Measurements from ENCODE around the gene HLA-DMA. TPM values are rescaled to one million over a fixed set of nuclear protein-coding genes. Genes with fewer than 3 reads are reported as not detected.
"Not testable (repeated sequence)": the region's sequence is repeated elsewhere in the genome, so short reads cannot be mapped to it uniquely, and the experiment has no call there.

HLA-DMA gene
- total RNA-seq, 2 donors from 2014 or later = 16.1 to 35.0 TPM

DNA sequence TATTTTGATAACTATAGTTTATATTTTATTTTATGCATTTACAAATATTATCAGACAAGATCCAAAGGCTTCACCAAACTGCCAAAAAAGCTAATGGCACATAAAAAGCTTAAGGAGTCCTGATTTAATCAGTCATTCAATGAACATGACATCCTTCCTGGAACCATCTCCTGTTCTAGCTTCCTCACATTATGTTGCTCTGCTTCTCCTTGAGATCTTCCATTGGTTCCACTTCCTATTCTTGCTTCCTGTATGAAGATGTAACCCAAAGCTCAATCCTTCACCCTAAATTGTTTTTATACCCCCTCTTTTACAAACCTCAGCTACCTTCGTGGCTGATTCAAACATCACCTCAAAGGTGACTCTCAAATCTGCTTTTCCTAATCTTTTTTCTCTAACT lies 11.0 kb upstream of the HLA-DMA start:
- DNase-seq (ENCODE audit: low spot score) = no peak
- intact Hi-C loops (cut with DNase I) = no loop called here

DNA sequence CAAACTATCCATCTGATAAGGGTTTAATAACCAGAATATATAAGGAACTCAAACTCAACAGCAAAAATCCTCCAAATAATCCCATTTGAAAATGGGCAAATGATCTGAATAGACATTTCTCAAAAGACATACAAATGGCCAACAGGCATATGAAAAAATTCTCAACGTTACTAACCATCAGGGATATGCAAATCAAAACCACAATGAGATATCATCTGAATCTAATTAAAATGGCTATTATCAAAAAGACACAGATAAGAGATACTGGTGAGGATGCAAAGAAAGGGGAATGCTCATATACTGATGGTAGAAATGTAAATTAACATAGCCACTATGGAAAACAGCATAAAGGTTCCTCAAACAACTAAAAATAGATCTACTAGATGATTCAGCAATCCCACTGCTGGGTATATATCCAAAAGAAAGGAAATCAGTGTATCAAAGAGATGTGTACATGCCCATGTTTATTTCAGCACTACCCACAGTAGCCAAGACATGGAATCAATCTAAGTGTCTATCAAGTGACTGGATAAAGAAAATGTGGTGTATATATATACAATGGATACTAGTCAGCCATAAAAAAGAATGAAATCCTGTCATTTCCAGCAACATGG lies 9.4 kb upstream of the HLA-DMA start:
- intact Hi-C loops (cut with DNase I) = no loop called here
- DNase-seq (ENCODE audit: low spot score) = no peak

DNA sequence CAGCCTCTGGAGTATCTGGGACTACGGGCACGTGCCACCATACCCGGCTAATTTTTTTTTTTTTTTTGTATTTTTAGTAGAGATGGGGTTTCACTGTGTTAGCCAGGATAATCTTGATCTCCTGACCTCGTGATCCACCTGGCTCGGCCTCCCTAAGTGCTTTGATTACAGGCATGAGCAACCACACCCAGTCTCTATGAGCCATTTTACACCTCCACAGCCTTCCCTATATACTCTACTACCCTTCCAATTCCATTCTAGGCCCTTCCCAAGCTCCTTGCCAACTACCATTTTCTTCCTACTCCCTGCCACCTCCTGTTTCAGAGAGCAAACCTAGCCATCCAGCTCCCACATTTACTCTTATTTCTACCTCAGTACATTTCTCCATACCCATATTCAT lies 7.7 kb upstream of the HLA-DMA start:
- no peak for DNase-seq (ENCODE audit: low spot score)
- intact Hi-C loops (cut with DNase I) = loop anchor here in 1 of 2 donors (2.0 kb wide), 1 partner anchor 64 kb away; no protein-coding TSS in a partner anchor

DNA sequence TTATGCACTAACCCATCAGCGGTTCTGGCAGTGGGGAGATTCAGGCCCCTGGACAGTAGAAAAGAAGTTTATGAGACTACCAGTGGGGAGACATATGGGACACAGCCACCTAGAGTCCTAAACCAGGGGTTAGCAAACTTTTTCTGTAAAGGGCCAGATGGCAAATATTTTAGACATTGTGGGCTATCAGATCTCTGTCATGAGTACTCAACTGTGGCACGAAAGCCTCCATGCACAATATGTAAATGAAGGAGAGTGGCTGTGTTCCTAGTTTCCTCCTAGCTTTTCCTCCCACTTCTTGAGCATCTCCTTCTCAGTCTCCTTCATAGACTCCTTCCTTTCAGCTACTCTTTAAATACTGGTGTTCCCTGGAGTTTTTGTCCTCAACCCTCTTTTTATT lies 3.3 kb upstream of the HLA-DMA start:
- no peak for DNase-seq (ENCODE audit: low spot score)

DNA sequence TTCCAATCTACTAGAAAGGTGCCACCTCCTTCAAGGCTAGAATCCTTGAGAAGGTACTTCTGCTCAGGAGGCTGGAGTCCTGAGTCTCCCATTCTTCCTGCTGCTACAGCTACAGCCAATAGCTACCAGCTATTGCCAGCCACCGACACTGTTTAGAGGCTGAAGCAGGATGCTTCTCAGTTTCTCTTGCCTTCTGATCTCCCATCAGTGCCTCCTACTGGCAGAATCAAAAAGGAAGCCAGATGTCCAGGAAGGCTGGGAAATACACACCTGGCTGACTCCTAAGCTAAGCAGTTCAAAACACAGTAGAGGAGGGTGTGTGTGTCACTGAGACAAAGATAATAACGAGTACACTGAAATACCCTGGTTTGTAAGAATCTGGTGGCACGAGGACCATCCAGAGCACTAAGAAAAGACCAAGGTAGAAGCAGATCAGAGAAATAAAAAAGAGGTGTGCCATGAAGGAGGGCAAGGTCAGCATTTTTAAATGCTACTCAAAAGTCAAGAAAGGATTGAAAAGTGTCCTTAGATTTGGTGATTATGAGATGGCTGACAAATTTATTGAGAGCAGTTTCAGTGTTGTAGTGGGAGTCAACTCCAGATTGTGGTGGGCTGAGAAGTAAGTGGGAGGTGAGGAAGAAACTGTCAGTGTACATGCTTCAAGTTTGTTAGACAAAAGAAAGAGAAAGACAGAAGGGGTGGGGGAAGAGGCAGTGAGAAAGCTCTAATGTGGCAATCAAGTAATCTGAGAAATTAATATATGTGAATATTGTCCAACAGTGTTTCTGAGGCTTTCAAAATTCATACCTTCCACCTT lies 2.3 kb upstream of the HLA-DMA start:
- no peak for DNase-seq (ENCODE audit: low spot score)
- intact Hi-C loops (cut with DNase I) = no loop called here

More for the DNA sequence above, 3.3 kb upstream of the HLA-DMA start:
- intact Hi-C loops (cut with DNase I) = no loop called here

DNA sequence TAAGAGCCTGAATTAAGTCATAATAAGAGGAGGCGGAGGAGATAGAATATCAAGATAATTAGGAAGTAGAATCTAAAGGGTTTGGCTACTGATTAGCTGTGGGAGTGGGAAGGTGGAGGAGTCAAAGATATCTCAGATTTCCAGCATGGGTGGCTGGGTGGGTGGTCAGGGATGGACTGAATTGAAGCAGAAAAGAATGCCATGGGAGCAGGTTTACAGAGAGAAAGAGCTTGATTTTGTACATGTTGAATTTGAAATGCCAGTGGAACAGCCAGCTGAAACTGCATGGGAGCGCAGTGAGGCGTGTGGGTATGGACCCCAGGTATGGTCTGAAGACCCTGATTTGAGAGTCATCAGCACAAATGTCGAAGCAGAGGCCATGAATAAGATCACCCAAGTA lies 1.4 kb upstream of the HLA-DMA start:
- intact Hi-C loops (cut with DNase I) = no loop called here
- DNase-seq (ENCODE audit: low spot score) = no peak

DNA sequence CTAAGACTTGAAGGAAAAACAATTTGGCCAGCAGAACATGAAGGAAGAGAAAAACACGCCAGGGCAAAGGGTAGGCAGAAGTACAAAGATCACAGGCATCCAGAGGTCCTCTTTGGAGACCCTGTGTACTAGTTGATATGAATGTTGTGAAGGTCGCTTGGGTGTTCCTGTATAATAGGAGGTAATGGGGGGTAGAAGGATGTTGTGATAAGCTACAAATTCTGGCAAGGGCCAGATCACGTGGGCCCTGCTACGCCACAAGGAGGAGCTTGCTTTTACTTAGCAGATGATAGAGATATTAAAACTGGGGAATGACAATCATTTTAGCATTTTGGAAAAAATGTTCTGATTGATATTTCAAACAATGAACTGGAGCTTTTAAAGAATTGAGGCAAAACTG lies 878 bp upstream of the HLA-DMA start:
- DNase-seq (ENCODE audit: low spot score) = no peak

DNA sequence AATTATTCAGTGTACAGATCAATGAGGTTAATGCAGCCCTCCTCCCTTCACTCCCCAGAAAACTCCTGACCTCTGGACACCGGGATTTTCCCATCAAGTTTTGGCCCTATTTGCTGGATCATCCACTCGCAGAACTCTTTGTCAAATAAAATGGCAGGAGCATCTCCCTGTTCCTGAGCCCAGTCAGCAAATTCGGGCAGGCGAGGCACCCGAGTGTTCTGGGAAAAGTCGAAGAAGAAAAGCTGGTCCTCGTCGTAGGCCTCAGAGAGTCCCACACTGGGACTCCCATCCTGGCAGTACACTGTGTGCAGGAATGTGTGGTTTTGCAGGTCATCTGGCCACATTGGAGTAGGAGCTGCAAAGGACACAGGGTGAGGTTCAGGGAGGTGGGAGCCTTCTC lies 2.4 kb downstream of the HLA-DMA start:
- no peak for DNase-seq (ENCODE audit: low spot score)

More for the DNA sequence above, 878 bp upstream of the HLA-DMA start:
- intact Hi-C loops (cut with DNase I) = no loop called here

DNA sequence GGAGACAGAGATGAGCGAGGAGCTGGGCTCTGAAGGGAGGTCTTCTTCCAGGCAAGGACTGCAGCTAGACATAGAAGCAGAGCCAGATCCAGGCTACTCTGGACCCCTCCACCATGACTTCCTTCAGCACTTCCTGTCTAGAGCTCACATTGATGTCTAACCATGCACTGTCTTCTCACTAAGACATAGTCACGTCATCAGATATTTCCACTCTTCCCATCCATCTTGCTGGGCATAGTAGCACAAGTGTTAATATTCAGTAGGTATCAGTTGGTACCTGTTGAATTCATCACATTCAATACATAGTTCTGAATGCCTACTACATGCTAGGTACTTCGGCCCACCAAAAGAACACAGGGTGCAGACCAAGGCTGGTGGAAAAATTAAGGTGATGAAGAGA lies 2.9 kb downstream of the HLA-DMA start:
- intact Hi-C loops (cut with DNase I) = no loop called here
- no peak for DNase-seq (ENCODE audit: low spot score)

More for the DNA sequence above, 2.4 kb downstream of the HLA-DMA start:
- intact Hi-C loops (cut with DNase I) = no loop called here

DNA sequence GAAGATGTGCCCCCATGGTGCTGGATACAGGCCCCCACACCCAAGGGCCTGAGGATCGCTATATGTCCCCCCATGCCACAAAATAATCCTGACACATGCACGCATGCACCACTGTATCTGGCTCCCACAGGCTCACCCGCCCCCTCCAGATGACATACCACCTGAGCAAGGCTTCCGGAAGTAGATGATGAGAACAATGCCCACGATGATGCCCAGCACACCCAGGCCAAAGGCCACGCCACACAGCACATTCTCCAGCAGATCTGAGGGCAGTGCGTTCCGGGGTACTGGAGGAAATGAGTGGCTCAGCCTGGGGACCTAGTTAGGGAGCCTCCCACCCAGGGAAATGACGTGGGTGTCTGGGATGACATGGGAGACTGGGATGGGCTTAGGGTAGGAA lies 3.8 kb downstream of the HLA-DMA start:
- intact Hi-C loops (cut with DNase I) = no loop called here
- DNase-seq (ENCODE audit: low spot score) = no peak

DNA sequence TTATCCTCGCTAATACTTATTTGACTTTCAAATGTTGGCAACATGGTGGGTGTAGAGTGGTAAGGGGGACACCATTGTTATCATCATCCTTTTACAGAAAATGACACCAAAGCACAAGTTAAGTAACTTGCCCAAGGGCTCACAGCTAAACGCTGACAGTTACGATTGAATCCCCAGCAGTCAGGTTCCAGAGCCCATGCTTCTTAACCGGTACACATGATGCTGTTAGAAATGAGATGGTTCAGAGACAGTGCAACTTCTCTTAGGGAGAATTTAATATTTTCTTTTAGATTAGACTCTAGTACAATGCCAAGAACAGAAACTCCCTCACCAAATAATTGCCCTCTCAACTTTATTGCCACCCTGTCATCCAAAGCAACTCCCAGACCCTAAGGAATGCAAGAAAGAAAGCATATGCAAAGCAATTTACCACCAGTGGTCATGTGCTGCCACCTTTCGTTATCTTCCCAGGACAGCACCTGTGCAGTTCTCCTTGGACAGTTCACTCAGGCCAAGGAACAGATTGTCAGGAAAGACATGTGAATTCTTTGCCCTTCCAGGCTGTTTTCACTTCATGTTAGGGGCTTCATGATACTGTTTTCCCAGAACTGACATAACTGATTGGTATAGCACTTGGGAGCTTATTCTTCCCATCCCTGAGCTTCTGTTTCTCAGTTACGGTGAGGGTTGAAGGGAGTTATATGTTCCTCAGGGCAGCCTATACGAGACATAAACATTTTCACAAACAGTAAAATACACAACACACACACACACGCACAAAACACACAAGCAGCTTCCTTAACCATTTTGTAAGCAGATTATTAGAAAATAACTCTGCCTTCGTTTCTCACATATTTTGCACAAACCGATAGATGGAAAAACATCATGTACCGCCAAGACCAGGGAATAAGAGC lies 5.1 kb downstream of the HLA-DMA start:
- DNase-seq (ENCODE audit: low spot score) = no peak
- intact Hi-C loops (cut with DNase I) = no loop called here

DNA sequence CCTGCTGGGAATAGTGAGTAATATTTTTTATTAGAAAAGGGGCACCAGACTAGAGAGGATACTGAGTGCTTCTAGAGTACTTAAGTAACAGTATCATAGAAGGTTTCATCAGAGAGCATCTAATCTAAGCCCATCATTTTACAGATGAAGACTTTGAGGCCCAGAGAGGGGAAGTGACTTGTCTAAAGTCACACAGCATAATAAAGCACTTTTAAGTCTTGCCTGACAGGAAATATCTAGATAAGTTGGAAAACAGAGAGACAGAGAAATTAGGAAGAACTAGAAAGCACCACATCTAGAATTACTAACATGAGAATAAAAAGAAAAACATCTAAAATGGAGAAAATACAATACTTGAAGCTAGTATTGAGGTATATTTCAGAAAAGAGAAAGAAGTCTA lies 6.0 kb downstream of the HLA-DMA start:
- no peak for DNase-seq (ENCODE audit: low spot score)
- intact Hi-C loops (cut with DNase I) = no loop called here

DNA sequence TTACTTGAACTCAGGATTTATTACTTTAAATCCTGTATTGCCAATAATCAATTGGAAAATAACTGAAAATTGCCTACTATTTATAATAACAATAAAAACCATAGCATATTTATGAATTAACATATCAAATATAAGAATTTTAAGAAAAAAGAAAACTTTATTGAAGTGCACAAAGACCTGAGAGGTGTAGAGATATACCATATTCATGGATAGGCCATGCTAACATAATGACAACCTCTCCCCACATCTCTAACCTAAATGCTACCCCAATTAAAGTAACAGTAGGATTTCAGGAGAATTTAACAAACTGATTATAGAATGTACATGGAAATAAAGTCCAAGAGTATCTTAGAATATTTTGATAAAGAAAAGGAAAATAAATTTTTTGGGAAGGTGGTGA lies 6.9 kb downstream of the HLA-DMA start:
- intact Hi-C loops (cut with DNase I) = no loop called here
- no peak for DNase-seq (ENCODE audit: low spot score)

DNA sequence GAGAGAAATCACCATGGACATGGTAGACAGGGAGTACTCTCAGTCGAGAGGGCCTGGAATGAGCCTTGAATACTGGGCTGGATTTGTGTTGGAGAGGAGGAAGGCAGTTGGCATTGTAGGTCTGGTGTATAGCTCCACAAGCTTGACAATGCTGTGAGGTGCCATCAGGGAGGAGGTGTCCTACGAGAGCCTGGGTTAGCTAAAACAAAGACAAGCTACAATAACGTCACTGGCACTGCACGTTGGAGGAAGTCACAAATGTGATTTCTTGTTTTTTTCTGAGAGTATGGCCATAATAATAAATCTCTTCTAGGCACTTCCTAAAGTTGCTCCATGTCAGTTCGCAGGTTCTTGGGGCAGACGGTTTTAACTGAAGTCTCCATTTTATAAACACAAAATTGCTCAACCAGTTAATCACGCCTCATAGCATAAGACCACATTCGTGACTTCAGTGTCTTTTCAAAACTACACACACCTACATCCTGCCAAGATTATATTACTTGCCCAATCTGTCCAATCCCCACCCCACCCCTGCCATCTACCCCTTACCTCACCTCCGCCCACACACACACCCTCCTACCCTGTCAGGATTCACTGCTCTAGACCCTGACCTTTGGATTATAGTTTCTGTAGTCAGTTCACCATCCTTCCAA lies 7.7 kb downstream of the HLA-DMA start:
- no peak for DNase-seq (ENCODE audit: low spot score)
- intact Hi-C loops (cut with DNase I) = no loop called here

DNA sequence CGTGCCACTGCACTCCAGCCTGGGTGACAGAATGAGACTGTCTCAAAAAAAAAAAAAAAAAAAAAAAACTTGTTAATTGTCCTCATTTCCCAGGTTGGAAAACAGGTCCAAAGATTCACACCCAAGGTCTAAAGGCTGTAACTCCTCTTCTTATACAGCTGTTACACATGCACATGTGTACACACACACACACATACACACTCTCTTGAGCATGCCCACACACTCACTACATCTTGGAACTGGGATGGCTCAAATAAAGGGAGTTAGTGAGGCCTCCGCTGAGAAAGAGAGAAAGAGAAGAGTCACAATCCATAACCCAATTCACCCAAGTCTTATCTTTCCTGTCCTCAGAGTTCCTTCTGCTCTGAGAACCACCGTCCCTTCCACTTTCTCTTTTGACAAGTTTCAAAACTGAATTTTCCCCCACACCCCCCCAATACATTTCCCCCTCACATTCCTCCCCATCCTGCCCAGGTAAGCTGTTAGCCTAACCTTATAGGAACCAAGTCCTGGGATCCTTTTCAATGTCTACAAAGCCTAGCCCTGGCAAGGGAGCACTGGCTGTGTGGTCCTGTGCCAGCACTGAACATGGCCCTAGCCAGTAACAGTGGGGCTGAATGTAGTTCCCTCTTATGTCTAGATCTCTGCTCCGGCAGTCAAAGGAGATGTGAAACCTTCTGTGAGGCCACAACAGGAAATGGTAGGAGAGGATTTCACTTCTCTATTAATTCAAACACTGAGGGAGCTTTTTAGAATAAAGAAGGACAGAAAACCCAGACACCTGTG lies 8.8 kb downstream of the HLA-DMA start:
- intact Hi-C loops (cut with DNase I) = no loop called here

DNA sequence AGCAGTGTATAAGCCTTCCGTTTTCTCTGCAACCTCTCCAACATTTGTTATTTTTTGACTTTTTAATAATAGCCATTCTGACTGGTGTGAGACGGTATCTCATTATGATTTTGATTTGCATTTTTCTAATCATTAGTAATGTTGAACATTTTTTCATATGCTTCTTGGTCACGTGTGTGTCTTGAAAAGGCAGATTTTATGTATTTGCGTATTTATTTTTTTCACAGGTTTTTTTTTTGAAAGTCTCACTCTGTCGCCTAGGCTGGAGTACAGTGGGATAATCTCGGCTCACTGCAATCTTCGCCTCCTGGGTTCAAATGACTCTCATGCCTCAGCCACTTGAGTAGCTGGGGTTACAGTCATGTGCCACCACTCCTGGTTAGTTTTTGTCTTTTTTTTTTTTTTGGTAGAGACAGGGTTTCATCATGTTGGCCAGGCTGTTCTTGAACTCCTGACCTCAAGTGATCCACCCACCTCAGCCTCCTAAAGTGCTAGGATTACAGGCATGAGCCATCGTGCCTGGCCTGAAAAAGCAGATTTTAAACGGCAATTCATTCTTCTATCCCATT lies 10.3 kb downstream of the HLA-DMA start:
- intact Hi-C loops (cut with DNase I); DNase-seq (ENCODE audit: low spot score): not testable (repeated sequence)

More for the DNA sequence above, 8.8 kb downstream of the HLA-DMA start:
- DNase-seq (ENCODE audit: low spot score) = no peak

DNA sequence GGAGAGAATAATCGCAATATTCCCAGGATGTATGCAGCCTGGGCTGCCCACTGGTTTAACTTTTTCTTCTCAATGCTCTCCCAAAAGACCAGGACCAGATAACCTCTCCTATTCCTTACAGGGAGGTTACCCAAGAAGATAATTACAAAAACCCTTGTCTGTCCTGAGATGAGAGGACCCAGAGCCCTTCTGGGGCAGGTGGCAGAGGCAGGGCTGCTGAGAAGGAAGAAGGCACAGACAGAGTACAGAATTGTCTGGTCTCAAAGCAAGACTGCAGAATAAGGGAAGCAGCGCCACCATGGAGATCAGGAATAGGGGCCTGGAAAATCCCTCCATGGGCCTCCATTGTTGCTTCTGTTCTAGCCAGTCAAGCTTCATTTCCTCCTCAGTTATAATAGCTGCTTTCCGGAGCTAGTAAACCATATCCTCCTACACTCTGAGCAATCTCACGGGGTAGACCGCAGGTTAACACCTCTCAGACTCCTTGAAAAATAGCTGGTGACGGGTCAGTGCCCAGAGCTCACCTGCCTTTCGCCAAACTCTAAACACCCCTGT lies 11.6 kb downstream of the HLA-DMA start:
- no peak for DNase-seq (ENCODE audit: low spot score)
- intact Hi-C loops (cut with DNase I) = no loop called here

DNA sequence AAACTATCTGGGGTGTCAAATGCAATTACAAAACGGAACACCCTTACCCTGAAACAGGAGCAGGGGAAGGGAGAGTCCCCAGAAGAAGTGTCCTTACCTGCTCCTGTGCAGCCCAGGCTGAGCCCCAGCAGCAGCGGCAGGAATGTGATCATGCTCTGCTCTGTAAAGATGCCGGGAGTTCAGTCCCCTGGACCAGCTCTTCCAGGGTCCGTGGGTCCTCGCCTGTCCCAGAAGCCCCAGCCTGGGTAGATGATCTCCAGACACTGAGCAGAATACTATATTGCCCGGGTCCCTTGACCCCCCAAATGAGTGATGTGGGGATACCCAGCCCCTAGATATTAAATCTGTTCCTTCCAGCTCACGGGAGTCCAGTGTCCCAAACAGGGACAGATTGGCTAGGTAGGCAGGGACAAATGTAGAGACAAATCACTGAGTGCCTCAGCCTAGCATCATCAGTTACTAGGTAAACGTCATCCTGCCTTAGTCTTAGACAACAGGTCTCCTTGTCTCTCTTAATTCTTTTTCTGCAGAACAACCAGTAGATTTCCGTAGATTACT lies 12.2 kb downstream of the HLA-DMA start, which contains the start of gene HLA-DMB:
Gene HLA-DMB, minus strand, starts transcription at position 373 of the 558 bp plus-strand sequence. Its CDS starts 221 bp downstream, at position 152.
- intact Hi-C loops (cut with DNase I) = no loop called here
- DNase-seq (ENCODE audit: low spot score) = no peak

Data from posterior vena cava (tissue), 2 donors.